ENCODE results near the gene MCHR1.

GRCh38 chr22:40668611-40669411 lies 10.5 kb upstream of the MCHR1 start:
- TF ChIP-seq CTCF (IDR thresholded peaks at IDR 0.05; ENCODE audit: low read depth, low read length) (no peak), EZH2phosphoT487 (IDR thresholded peaks at IDR 0.05; ENCODE audit: low read depth) (no peak)

Data from OCI-LY3 (cell line).